Osteoblast (primary cell): ENCODE measurements around the gene PAK4. TPM values are rescaled to one million over a fixed set of nuclear protein-coding genes. Genes with fewer than 3 reads are reported as not detected.
"Not testable (repeated sequence)": the region's sequence is repeated elsewhere in the genome, so short reads cannot be mapped to it uniquely, and the experiment has no call there.

Experiments
- DNase-seq: peaks from one replicate; pipeline ENCODE4 v3.0.0; 2011; ENCODE audit warnings: low spot score, mixed read lengths; ENCODE audit not compliant: insufficient read length; ENCODE audit errors: missing footprints
- H2AFZ ChIP-seq: 2 replicates; pipeline ENCODE4 v1.6.0; 2011; ENCODE audit warnings: mild to moderate bottlenecking, low read length
- H3K27ac ChIP-seq: 2 replicates; pipeline ENCODE4 v1.5.1; 2011; ENCODE audit warnings: mild to moderate bottlenecking, low read depth, low read length, moderate library complexity
- H3K27me3 ChIP-seq: 2 replicates; pipeline ENCODE4 v1.6.0; 2012; ENCODE audit warnings: mild to moderate bottlenecking, control low read depth, inconsistent platforms, low read length, moderate library complexity; ENCODE audit not compliant: insufficient read depth
- H3K36me3 ChIP-seq: 2 replicates; pipeline ENCODE4 v1.5.1; 2011; ENCODE audit warnings: mild to moderate bottlenecking, low read length, control low read depth, moderate library complexity; ENCODE audit not compliant: insufficient read depth
- H3K4me1 ChIP-seq: 2 replicates; pipeline ENCODE4 v1.5.1; 2011; ENCODE audit warnings: mild to moderate bottlenecking, low read length, control low read depth, moderate library complexity; ENCODE audit not compliant: insufficient read depth
- H3K4me2 ChIP-seq: 2 replicates; pipeline ENCODE4 v1.6.0; 2011; ENCODE audit warnings: mild to moderate bottlenecking, low read length; ENCODE audit not compliant: insufficient read depth
- H3K4me3 ChIP-seq: fragments of 200-600 bp; sonication (generic); 3 replicates; pipeline ENCODE4 v1.5.1; 2012; ENCODE audit warnings: mild to moderate bottlenecking, low read length, inconsistent platforms; ENCODE audit not compliant: insufficient read depth
- H3K79me2 ChIP-seq: 2 replicates; pipeline ENCODE4 v1.6.0; 2012; ENCODE audit warnings: mild to moderate bottlenecking, low read length, control low read depth, inconsistent platforms; ENCODE audit not compliant: insufficient read depth
- H3K9me3 ChIP-seq: 2 replicates; pipeline ENCODE4 v1.5.1; 2011; ENCODE audit warnings: low read depth, low read length, control low read depth
- H4K20me1 ChIP-seq: 2 replicates; pipeline ENCODE4 v1.6.0; 2012; ENCODE audit warnings: mild to moderate bottlenecking, low read length, control low read depth; ENCODE audit not compliant: insufficient read depth
- total RNA-seq: library from RNA; depleted of rRNA; stranded (reverse); fragments of >200 nt; gene quantifications from 2 replicates; pipeline ENCODE4 v1.2.3, GENCODE V29; 2012
- TF ChIP-seq, protein P1 (sequence below): IDR thresholded peaks from 2 replicates; pipeline ENCODE4 v1.5.1; 2011; ENCODE audit warnings: mild to moderate bottlenecking, low read depth, low read length, moderate library complexity; ENCODE audit errors: extremely low read depth

Gene PAK4
- total RNA-seq, 1 donor = 9.4 TPM

DNA sequence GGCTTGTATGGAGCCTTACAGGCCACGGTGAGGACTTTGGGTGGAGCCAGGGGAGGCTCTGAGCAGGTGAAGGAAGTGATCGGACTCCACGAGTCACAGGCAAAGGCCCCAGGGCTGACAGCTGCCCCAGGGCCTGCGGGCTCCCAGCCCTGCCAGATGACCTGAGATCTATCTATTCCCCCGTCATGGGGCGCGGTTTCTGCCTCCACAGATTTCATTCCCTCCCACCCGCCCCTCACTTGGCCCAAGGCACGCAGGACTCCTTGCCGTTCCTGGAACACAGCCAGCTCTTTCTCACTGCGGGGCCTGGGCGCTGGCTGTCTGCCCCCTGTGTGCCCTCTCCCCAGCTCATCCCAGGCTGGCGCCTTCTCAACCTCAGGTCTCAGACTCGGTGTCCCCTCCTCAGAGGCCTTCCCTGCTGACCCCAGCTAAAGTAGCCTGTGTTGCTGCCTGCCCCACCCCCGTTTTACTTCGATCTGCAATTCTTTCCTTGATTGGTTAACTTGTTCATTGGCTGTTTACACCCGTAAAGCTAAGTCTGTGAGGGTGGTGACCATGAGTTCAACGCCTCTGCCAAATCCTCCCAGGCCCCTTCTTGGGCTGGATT is 13.9 kb upstream of the PAK4 start:
- Histone ChIP-seq H3K79me2 (no peaks in the 10 kb centered on the region), H3K36me3 (no peaks in the 10 kb centered on the region), H3K9me3 (no peaks in the 10 kb centered on the region), H3K4me3 (no peak overlapping the region), H3K27me3 (peaks cover 3% of the 10 kb centered on the region), H4K20me1 (no peaks in the 10 kb centered on the region), H2AFZ (no peak overlapping the region), H3K4me2 (no peak overlapping the region), H3K27ac (no peak overlapping the region), H3K4me1 (peaks cover 8% of the 10 kb centered on the region)
- DNase-seq = peak; percentile 30
- TF ChIP-seq, protein P1, sequence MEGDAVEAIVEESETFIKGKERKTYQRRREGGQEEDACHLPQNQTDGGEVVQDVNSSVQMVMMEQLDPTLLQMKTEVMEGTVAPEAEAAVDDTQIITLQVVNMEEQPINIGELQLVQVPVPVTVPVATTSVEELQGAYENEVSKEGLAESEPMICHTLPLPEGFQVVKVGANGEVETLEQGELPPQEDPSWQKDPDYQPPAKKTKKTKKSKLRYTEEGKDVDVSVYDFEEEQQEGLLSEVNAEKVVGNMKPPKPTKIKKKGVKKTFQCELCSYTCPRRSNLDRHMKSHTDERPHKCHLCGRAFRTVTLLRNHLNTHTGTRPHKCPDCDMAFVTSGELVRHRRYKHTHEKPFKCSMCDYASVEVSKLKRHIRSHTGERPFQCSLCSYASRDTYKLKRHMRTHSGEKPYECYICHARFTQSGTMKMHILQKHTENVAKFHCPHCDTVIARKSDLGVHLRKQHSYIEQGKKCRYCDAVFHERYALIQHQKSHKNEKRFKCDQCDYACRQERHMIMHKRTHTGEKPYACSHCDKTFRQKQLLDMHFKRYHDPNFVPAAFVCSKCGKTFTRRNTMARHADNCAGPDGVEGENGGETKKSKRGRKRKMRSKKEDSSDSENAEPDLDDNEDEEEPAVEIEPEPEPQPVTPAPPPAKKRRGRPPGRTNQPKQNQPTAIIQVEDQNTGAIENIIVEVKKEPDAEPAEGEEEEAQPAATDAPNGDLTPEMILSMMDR = no peak

DNA sequence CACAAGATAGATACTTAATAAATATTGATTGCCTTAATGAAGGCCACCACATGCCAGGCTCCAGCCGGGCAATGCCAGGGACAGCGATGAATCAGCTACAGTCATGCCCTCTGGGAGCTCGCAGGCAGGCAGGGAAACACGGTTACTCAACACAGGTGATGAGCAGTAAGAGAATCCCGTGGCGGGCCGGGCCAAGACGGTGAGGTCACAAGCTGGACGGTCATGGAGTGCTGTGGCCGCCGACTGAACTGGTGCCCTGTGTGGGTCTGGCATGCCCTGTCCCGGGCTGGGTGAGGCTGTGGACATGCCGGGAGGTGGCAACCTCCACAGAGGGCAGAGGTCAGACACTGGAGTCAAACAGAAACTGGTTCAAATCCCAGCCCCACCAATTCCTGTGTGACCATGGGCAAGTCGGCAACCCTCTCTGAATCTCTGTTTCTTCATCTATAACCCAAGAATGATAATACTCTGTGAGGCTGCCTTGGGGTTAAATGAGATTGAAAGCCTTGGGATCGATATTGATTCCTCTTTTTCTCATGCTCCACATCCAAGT is 13.2 kb upstream of the PAK4 start:
- Histone ChIP-seq H3K27me3 (peaks cover 3% of the 10 kb centered on the region), H3K4me1 (peaks cover 8% of the 10 kb centered on the region), H4K20me1 (no peaks in the 10 kb centered on the region), H3K9me3 (no peaks in the 10 kb centered on the region), H3K79me2 (no peaks in the 10 kb centered on the region), H3K36me3 (no peaks in the 10 kb centered on the region), H2AFZ (no peak overlapping the region), H3K4me3 (no peak overlapping the region), H3K27ac (no peak overlapping the region), H3K4me2 (peak overlapping the region; percentile 10)
- TF ChIP-seq, protein P1 = no peak
- peak; percentile 87 for DNase-seq

DNA sequence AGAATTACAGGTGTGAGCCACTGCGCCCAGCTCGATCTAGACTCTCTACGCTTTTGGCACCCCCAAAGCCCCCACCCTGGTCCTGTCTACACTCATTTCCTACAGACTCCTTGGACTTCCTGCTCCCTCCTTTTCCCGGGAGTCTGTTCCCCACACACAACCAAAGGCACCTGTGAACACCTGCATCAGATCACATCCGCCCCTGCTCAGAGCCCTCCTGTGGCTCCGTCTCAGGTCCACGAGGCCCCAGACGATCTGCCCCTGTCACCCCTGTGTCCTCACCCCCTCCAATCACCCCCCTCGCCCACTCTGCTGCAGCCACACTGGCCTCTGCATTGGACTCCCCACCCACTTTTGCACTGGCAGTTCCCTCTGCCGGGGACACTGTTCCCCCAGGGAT is 12.4 kb upstream of the PAK4 start:
- Histone ChIP-seq H3K4me3 (no peak overlapping the region), H3K27me3 (peaks cover 5% of the 10 kb centered on the region), H2AFZ (no peak overlapping the region), H4K20me1 (no peaks in the 10 kb centered on the region), H3K9me3 (no peaks in the 10 kb centered on the region), H3K27ac (no peak overlapping the region), H3K36me3 (no peaks in the 10 kb centered on the region), H3K4me1 (peaks cover 8% of the 10 kb centered on the region), H3K79me2 (no peaks in the 10 kb centered on the region), H3K4me2 (no peak overlapping the region)
- peak; percentile 14 for DNase-seq
- TF ChIP-seq, protein P1 = no peak

DNA sequence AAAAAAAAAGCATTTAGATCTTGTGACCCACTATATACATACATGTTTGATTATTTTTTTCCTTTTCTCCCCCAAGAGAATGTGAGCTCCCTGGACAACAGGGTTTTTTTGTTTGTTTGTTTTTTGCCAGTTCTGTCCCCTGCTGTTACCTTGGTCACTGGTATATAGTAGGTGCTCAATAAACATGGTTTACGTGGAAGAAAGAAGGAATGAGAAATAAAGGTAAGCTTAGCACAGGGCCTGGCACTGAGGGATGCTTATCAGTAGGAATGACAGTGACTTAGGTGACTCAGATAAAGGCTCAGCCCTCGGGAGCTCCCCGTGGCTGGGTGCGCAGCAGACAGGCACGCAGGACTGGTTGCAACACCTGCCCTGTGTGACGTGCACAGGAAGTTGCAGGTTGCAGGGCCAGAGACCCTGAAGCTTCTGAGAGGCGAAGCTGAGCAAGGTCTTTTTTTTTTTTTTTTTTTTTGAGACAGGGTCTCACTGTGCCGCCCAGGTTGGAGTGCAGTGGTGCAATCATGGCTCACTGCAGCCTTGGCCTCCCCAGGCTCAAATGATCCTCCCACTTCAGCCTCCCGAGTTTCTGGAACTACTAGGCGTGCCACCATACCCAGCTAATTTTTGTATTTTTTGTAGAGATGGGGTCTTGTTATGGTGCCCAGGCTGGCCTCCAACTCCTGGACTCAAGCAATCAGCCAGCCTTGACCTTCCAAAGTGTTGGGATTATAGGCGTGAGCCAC is 10.3 kb upstream of the PAK4 start:
- DNase-seq = peak; percentile 6
- H3K9me3 ChIP-seq = no peaks in the 10 kb centered on the region
- no peak overlapping the region for H3K4me3 ChIP-seq
- no peaks in the 10 kb centered on the region for H3K36me3 ChIP-seq
- TF ChIP-seq, protein P1 = no peak
- H4K20me1 ChIP-seq = no peaks in the 10 kb centered on the region
- H2AFZ ChIP-seq = no peak overlapping the region
- H3K4me1 ChIP-seq = peaks cover 8% of the 10 kb centered on the region
- peaks cover 5% of the 10 kb centered on the region for H3K27me3 ChIP-seq
- no peaks in the 10 kb centered on the region for H3K79me2 ChIP-seq
- H3K4me2 ChIP-seq = no peak overlapping the region
- H3K27ac ChIP-seq = no peak overlapping the region

DNA sequence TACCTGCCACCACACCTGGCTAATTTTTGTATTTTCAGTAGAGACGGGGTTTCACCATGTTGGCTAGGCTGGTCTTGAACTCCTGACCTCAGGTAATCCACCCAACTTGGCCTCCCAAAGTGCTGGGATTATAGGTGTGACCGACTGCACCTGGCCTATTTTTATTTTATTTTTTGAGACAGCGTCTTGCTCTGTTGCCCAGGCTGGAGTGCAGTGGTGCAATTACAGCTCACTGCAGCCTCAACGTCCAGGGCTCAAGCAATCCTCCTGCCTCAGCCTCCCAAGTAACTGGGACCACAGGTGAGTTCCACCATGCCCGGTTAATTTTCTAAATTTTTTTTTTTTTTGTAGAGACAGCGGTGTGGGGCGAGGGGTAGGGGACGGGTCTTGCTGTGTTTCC is 8.6 kb upstream of the PAK4 start:
- not testable (repeated sequence) for H3K9me3 ChIP-seq, H3K27me3 ChIP-seq, H3K4me1 ChIP-seq, H4K20me1 ChIP-seq, DNase-seq, H3K4me3 ChIP-seq, H3K36me3 ChIP-seq, H3K79me2 ChIP-seq, H3K4me2 ChIP-seq, H2AFZ ChIP-seq, H3K27ac ChIP-seq
